GM23338 (cell line): ENCODE measurements around the gene IKZF1.

Experiments used
- CREB1 ChIP-seq: fragments of 250-450 bp; sonication (Bioruptor Pico); IDR thresholded peaks from 2 replicates; pipeline ENCODE4 v1.5.0; 2020; ENCODE audit warnings: low read depth, mild to moderate bottlenecking, moderate library complexity
- CTCF ChIP-seq, 2 experiments: fragments of 200-600 bp in 1 of 2; sonication (generic) in 1 of 2; conservative IDR thresholded peaks; 2 replicates each; pipeline versions ENCODE4 v1.5.1 to v1.6.1; 2016 to 2017; ENCODE audit warnings: antibody characterized with exemption in 2 of 2, low read depth in 2 of 2, mild to moderate bottlenecking in 2 of 2, moderate library complexity in 1 of 2
- ETS1 ChIP-seq: IDR thresholded peaks from 2 replicates; pipeline ENCODE4 v1.6.1; 2016; ENCODE audit warnings: antibody characterized with exemption
- EZH2 ChIP-seq: fragments of 200-600 bp; sonication (generic); IDR thresholded peaks from one replicate; pipeline ENCODE4 v1.8.0; 2017; ENCODE audit warnings: antibody characterized with exemption, mild to moderate bottlenecking, low read depth; ENCODE audit not compliant: unreplicated experiment
- EZH2phosphoT487 ChIP-seq: fragments of 200-600 bp; sonication (generic); IDR thresholded peaks from one replicate; pipeline ENCODE4 v1.8.1; 2018; ENCODE audit warnings: antibody characterized with exemption; ENCODE audit not compliant: unreplicated experiment
- JUNB ChIP-seq: IDR thresholded peaks from one replicate; pipeline ENCODE4 v1.6.1; 2016; ENCODE audit warnings: antibody characterized with exemption; ENCODE audit not compliant: unreplicated experiment
- POLR2AphosphoS5 ChIP-seq: IDR thresholded peaks from 2 replicates; pipeline ENCODE4 v1.6.1; 2016; ENCODE audit warnings: antibody characterized with exemption, low read depth
- REST ChIP-seq: IDR thresholded peaks from one replicate; pipeline ENCODE4 v1.6.1; 2018; ENCODE audit warnings: antibody characterized with exemption; ENCODE audit not compliant: unreplicated experiment
- STAT1 ChIP-seq: IDR thresholded peaks from one replicate; pipeline ENCODE4 v1.6.1; 2016; ENCODE audit warnings: antibody characterized with exemption; ENCODE audit not compliant: unreplicated experiment
- ZNF331 ChIP-seq: fragments of 250-450 bp; sonication (Bioruptor Pico); IDR thresholded peaks from 2 replicates; pipeline ENCODE4 v1.5.0; 2020; ENCODE audit warnings: low read depth, mild to moderate bottlenecking, moderate library complexity
- ZNF462 ChIP-seq: fragments of 250-450 bp; sonication (Bioruptor Pico); IDR thresholded peaks from 2 replicates; pipeline ENCODE4 v1.5.0; 2020; ENCODE audit warnings: mild to moderate bottlenecking, moderate library complexity

GRCh38 chr7:50449501-50449880 is 145.0 kb downstream of the IKZF1 start:
- TF ChIP-seq CREB1 (CRISPR knock-in tag), result no peak
- no peak for TF ChIP-seq EZH2
- no peak for TF ChIP-seq ZNF462 (CRISPR knock-in tag)
- no peak for TF ChIP-seq CTCF (conservative IDR thresholded peaks at IDR 0.05; ENCODE audit: low read depth in 2 of 2)
- no peak for TF ChIP-seq JUNB
- TF ChIP-seq POLR2AphosphoS5, result no peak
- no peak for TF ChIP-seq STAT1
- TF ChIP-seq EZH2phosphoT487, result no peak
- TF ChIP-seq REST, result no peak
- TF ChIP-seq ZNF331, result no peak
- TF ChIP-seq ETS1, result no peak
